HCT116 (cell line): Measurements from ENCODE around the gene C19orf18. TPM values are rescaled to one million over a fixed set of nuclear protein-coding genes. Genes with fewer than 3 reads are reported as not detected.

Experiments
- ATAC-seq: fragments of 200-7000 bp; cut with Tn5 transposase; 2 replicates; pipeline ENCODE4 v1.9.1; 2020; ENCODE audit warnings: mild to moderate bottlenecking, moderate library complexity
- BruUV-seq: library from RNA; stranded (reverse); fragments of 400-500 nt; replicated peaks from 2 replicates; lab custom pipeline; 2021; lab: Mats Ljungman, UMichigan
- CTCF ChIA-PET: fragments of 300-600 bp; sonication (Branson Sonifier 250); formaldehyde crosslinking; loops from one replicate; lab custom pipeline; 2021; ENCODE audit warnings: antibody characterized with exemption; lab: Charles Lee
- POLR2A ChIA-PET: fragments of 300-600, 350-600 bp; sonication (Branson Sonifier 250); formaldehyde crosslinking; loops from one replicate; lab custom pipeline; 2021; ENCODE audit warnings: antibody characterized with exemption; lab: Charles Lee
- RAD21 ChIA-PET, 2 experiments: fragments of 300-600 bp; sonication (Branson Sonifier 250); formaldehyde crosslinking; loops; one replicate each; lab custom pipeline; 2023; ENCODE audit warnings: low total read pairs in 2 of 2; ENCODE audit not compliant: uncharacterized antibody in 2 of 2, unreplicated experiment in 2 of 2, low non-redundant PET in 1 of 2; lab: Charles Lee
- DNase-seq: peaks from one replicate; pipeline ENCODE4 v3.0.0-alpha.2; 2010; ENCODE audit warnings: low read depth, low spot score
- H2AFZ ChIP-seq: fragments of 200-600 bp; shearing (Covaris generic), sonication (generic); 2 replicates; pipeline ENCODE4 v1.6.1; 2017; ENCODE audit warnings: low read depth, mixed run types, mixed read lengths, antibody characterized with exemption, low read length; ENCODE audit not compliant: poor library complexity, severe bottlenecking
- H3K27ac ChIP-seq: 2 replicates; pipeline ENCODE4 v1.5.1; 2012; ENCODE audit warnings: low read depth, low read length
- H3K27me3 ChIP-seq: fragments of 200-600 bp; sonication (generic); 2 replicates; pipeline ENCODE4 v1.6.1; 2016; ENCODE audit warnings: mixed run types, low read length, mixed read lengths; ENCODE audit not compliant: insufficient read depth
- H3K36me3 ChIP-seq, 2 experiments: fragments of 200-500 bp in 1 of 2; fragments of 200-600 bp in 1 of 2; sonication (Bioruptor generic) in 1 of 2; sonication (generic) in 1 of 2; 2 replicates each; pipeline versions ENCODE4 v1.5.1 to v1.6.1; 2014 to 2016; ENCODE audit warnings: low read length in 2 of 2, inconsistent platforms in 1 of 2, mixed read lengths in 1 of 2, mixed run types in 1 of 2; ENCODE audit not compliant: insufficient read depth in 2 of 2, control insufficient read depth in 1 of 2
- H3K4me1 ChIP-seq, 2 experiments: fragments of 200-600 bp in 1 of 2; sonication (generic) in 1 of 2; 2 replicates each; pipeline versions ENCODE4 v1.5.1 to v1.6.1; 2012 to 2017; ENCODE audit warnings: low read length in 2 of 2, inconsistent platforms in 1 of 2, mild to moderate bottlenecking in 1 of 2, mixed read lengths in 1 of 2, mixed run types in 1 of 2, moderate library complexity in 1 of 2; ENCODE audit not compliant: insufficient read depth in 2 of 2, control insufficient read depth in 1 of 2
- H3K4me2 ChIP-seq: fragments of 200-600 bp; sonication (generic); 2 replicates; pipeline ENCODE4 v1.6.1; 2017; ENCODE audit warnings: mixed run types, low read length, mixed read lengths
- H3K4me3 ChIP-seq, 2 experiments: fragments of 200-600 bp in 1 of 2; sonication (generic) in 1 of 2; replicated peaks in 1 of 2; 2 replicates each; pipeline ENCODE4 v1.5.1; 2011 to 2016; ENCODE audit warnings: low read length in 2 of 2, control low read depth in 1 of 2, low read depth in 1 of 2, mild to moderate bottlenecking in 1 of 2, mixed read lengths in 1 of 2, mixed run types in 1 of 2
- H3K79me2 ChIP-seq: fragments of 200-600 bp; sonication (generic); 2 replicates; pipeline ENCODE4 v1.6.1; 2017; ENCODE audit warnings: mild to moderate bottlenecking, mixed run types, low read length, moderate library complexity, mixed read lengths; ENCODE audit not compliant: insufficient read depth
- H3K9ac ChIP-seq: fragments of 200-600 bp; sonication (generic); 2 replicates; pipeline ENCODE4 v1.6.1; 2016; ENCODE audit warnings: low read length, mixed read lengths
- H3K9me2 ChIP-seq: fragments of 200-600 bp; sonication (generic), shearing (Covaris generic); 2 replicates; pipeline ENCODE4 v1.6.1; 2017; ENCODE audit warnings: mixed run types, mild to moderate bottlenecking, moderate library complexity; ENCODE audit not compliant: insufficient read depth
- H3K9me3 ChIP-seq, 2 experiments: fragments of 200-500 bp in 1 of 2; fragments of 200-600 bp in 1 of 2; sonication (Bioruptor generic) in 1 of 2; sonication (generic) in 1 of 2; 2 replicates each; pipeline ENCODE4 v1.6.1; 2014 to 2017; ENCODE audit warnings: low read length in 2 of 2, mixed read lengths in 2 of 2, inconsistent platforms in 1 of 2, low read depth in 1 of 2, mild to moderate bottlenecking in 1 of 2, mixed run types in 1 of 2, moderate library complexity in 1 of 2; ENCODE audit not compliant: control insufficient read depth in 1 of 2, insufficient read depth in 1 of 2
- H4K20me1 ChIP-seq: fragments of 200-600 bp; sonication (generic), shearing (Covaris generic); 2 replicates; pipeline ENCODE4 v1.6.1; 2017; ENCODE audit warnings: mixed run types, mild to moderate bottlenecking, moderate library complexity; ENCODE audit not compliant: insufficient read depth
- CBX3 ChIP-seq: IDR thresholded peaks from 2 replicates; pipeline ENCODE4 v1.6.1; 2012; ENCODE audit warnings: low read depth
- CEBPB ChIP-seq: IDR thresholded peaks from 2 replicates; pipeline ENCODE4 v1.6.1; 2012; ENCODE audit warnings: low read depth
- EGR1 ChIP-seq: IDR thresholded peaks from 2 replicates; pipeline ENCODE4 v1.6.1; 2012; ENCODE audit warnings: low read depth
- ELF1 ChIP-seq: IDR thresholded peaks from 2 replicates; pipeline ENCODE4 v1.6.1; 2012; ENCODE audit warnings: low read depth, borderline replicate concordance
- FOSL1 ChIP-seq: IDR thresholded peaks from 2 replicates; pipeline ENCODE4 v1.6.1; 2012; ENCODE audit warnings: low read depth
- JUND ChIP-seq: IDR thresholded peaks from 2 replicates; pipeline ENCODE4 v1.6.1; 2012
- POLR2AphosphoS5 ChIP-seq: IDR thresholded peaks from 2 replicates; pipeline ENCODE4 v1.6.1; 2011; ENCODE audit warnings: mild to moderate bottlenecking, low read depth, low read length, moderate library complexity
- RAD21 ChIP-seq: IDR thresholded peaks from 2 replicates; pipeline ENCODE4 v1.6.1; 2012; ENCODE audit warnings: low read depth, mild to moderate bottlenecking
- SIN3A ChIP-seq: IDR thresholded peaks from 2 replicates; pipeline ENCODE4 v1.6.1; 2012; ENCODE audit warnings: low read depth
- SRF ChIP-seq: IDR thresholded peaks from 2 replicates; pipeline ENCODE4 v1.6.1; 2012; ENCODE audit warnings: low read depth
- ZFX ChIP-seq: fragments of 450-650 bp; IDR thresholded peaks from 2 replicates; pipeline ENCODE4 v1.6.1; 2017
- ZNF274 ChIP-seq: fragments of 200-500 bp; sonication (Bioruptor generic); IDR thresholded peaks from 2 replicates; pipeline ENCODE4 v1.6.1; 2014; ENCODE audit warnings: mild to moderate bottlenecking, low read depth, low read length, inconsistent platforms
- intact Hi-C: fragments of 100-400 bp; cut with micrococcal nuclease; formaldehyde crosslinking; loops from 2 replicates; pipeline ENCODE4 v1.10.0; 2022
- total RNA-seq: library from RNA; stranded (reverse); gene quantifications from one replicate; pipeline ENCODE4 v1.2.1, GENCODE V29; 2021; ENCODE audit not compliant: unreplicated experiment
- TF ChIP-seq, protein P1 (sequence below): IDR thresholded peaks from 2 replicates; pipeline ENCODE4 v1.6.1; 2012
- TF ChIP-seq, protein P2 (sequence below): IDR thresholded peaks from 2 replicates; pipeline ENCODE4 v1.6.1; 2011; ENCODE audit warnings: mild to moderate bottlenecking, low read length, moderate library complexity; ENCODE audit not compliant: insufficient replicate concordance; ENCODE audit errors: extremely low read depth
- TF ChIP-seq, protein P3 (sequence below): IDR thresholded peaks from 2 replicates; pipeline ENCODE4 v1.6.1; 2012; ENCODE audit warnings: low read depth
- TF ChIP-seq, protein P4 (sequence below), 3 experiments: fragments of 200-600 bp in 1 of 3; sonication (generic) in 1 of 3; IDR thresholded peaks in 2 of 3; conservative IDR thresholded peaks in 1 of 3; 2 replicates each; pipeline ENCODE4 v1.5.1; 2012 to 2017; ENCODE audit warnings: low read depth in 2 of 3, low read length in 2 of 3, antibody characterized with exemption in 1 of 3, borderline replicate concordance in 1 of 3, control low read depth in 1 of 3, mild to moderate bottlenecking in 1 of 3, mixed read lengths in 1 of 3, mixed run types in 1 of 3, moderate library complexity in 1 of 3; ENCODE audit not compliant: insufficient read depth in 1 of 3
- TF ChIP-seq, protein P5 (sequence below): IDR thresholded peaks from 2 replicates; pipeline ENCODE4 v1.6.1; 2012

The C19orf18 gene
- total RNA-seq, 1 experiment from 2014 or later, result not detected

DNA sequence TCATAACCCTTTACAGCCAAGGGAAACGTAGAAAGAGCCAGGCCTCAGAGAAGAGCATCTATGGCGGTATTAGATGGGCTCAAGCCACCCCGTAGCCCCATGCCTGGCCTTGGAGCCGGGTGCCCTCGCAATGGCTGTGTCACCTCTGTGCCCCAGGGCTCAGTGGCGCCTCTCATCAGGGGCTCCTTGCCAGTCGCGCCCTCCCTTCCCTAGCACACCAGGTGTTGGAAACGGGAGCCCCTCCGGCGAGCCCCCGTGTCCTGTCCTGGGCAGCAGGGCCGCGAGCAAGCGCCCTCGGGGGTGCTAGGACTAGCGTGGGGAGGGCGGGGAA, 27.3 kb downstream of the C19orf18 start:
- Histone ChIP-seq H3K36me3 (no peaks in the 10 kb centered on the region), H3K9me2 (no peaks in the 10 kb centered on the region), H3K4me2 (no peak overlapping the region), H3K4me3 (no peak overlapping the region), H3K27ac (no peak overlapping the region), H4K20me1 (no peaks in the 10 kb centered on the region), H2AFZ (no peak overlapping the region), H3K79me2 (no peaks in the 10 kb centered on the region), H3K9ac (no peak overlapping the region), H3K4me1 (no peaks in the 10 kb centered on the region), H3K27me3 (no peaks in the 10 kb centered on the region), H3K9me3 (peaks cover under 1 to 23% of the 10 kb centered on the region in 2 experiments; a peak in 2 of 4 replicates)
- intact Hi-C loops, result no loop called here
- ChIA-PET RAD21 (no interaction called here), POLR2A (no interaction called here), CTCF (no interaction called here)
- no TSS peak for BruUV-seq
- TF ChIP-seq CEBPB, result no peak
- TF ChIP-seq, protein P1, sequence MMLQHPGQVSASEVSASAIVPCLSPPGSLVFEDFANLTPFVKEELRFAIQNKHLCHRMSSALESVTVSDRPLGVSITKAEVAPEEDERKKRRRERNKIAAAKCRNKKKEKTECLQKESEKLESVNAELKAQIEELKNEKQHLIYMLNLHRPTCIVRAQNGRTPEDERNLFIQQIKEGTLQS, result no peak
- no peak for TF ChIP-seq SRF
- TF ChIP-seq, protein P2, sequence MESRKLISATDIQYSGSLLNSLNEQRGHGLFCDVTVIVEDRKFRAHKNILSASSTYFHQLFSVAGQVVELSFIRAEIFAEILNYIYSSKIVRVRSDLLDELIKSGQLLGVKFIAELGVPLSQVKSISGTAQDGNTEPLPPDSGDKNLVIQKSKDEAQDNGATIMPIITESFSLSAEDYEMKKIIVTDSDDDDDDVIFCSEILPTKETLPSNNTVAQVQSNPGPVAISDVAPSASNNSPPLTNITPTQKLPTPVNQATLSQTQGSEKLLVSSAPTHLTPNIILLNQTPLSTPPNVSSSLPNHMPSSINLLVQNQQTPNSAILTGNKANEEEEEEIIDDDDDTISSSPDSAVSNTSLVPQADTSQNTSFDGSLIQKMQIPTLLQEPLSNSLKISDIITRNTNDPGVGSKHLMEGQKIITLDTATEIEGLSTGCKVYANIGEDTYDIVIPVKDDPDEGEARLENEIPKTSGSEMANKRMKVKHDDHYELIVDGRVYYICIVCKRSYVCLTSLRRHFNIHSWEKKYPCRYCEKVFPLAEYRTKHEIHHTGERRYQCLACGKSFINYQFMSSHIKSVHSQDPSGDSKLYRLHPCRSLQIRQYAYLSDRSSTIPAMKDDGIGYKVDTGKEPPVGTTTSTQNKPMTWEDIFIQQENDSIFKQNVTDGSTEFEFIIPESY, result no peak
- TF ChIP-seq SIN3A, result no peak
- TF ChIP-seq, protein P3, sequence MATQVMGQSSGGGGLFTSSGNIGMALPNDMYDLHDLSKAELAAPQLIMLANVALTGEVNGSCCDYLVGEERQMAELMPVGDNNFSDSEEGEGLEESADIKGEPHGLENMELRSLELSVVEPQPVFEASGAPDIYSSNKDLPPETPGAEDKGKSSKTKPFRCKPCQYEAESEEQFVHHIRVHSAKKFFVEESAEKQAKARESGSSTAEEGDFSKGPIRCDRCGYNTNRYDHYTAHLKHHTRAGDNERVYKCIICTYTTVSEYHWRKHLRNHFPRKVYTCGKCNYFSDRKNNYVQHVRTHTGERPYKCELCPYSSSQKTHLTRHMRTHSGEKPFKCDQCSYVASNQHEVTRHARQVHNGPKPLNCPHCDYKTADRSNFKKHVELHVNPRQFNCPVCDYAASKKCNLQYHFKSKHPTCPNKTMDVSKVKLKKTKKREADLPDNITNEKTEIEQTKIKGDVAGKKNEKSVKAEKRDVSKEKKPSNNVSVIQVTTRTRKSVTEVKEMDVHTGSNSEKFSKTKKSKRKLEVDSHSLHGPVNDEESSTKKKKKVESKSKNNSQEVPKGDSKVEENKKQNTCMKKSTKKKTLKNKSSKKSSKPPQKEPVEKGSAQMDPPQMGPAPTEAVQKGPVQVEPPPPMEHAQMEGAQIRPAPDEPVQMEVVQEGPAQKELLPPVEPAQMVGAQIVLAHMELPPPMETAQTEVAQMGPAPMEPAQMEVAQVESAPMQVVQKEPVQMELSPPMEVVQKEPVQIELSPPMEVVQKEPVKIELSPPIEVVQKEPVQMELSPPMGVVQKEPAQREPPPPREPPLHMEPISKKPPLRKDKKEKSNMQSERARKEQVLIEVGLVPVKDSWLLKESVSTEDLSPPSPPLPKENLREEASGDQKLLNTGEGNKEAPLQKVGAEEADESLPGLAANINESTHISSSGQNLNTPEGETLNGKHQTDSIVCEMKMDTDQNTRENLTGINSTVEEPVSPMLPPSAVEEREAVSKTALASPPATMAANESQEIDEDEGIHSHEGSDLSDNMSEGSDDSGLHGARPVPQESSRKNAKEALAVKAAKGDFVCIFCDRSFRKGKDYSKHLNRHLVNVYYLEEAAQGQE, result no peak
- TF ChIP-seq EGR1, result no peak
- TF ChIP-seq, protein P4, sequence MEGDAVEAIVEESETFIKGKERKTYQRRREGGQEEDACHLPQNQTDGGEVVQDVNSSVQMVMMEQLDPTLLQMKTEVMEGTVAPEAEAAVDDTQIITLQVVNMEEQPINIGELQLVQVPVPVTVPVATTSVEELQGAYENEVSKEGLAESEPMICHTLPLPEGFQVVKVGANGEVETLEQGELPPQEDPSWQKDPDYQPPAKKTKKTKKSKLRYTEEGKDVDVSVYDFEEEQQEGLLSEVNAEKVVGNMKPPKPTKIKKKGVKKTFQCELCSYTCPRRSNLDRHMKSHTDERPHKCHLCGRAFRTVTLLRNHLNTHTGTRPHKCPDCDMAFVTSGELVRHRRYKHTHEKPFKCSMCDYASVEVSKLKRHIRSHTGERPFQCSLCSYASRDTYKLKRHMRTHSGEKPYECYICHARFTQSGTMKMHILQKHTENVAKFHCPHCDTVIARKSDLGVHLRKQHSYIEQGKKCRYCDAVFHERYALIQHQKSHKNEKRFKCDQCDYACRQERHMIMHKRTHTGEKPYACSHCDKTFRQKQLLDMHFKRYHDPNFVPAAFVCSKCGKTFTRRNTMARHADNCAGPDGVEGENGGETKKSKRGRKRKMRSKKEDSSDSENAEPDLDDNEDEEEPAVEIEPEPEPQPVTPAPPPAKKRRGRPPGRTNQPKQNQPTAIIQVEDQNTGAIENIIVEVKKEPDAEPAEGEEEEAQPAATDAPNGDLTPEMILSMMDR (IDR thresholded peaks at IDR 0.05 in 2 of 3, conservative IDR thresholded peaks at IDR 0.05 in 1 of 3; ENCODE audit: borderline replicate concordance in 1 of 3, insufficient read depth in 1 of 3, low read depth in 2 of 3, low read length in 2 of 3), result no peak
- no peak for TF ChIP-seq ZNF274
- TF ChIP-seq POLR2AphosphoS5, result no peak
- TF ChIP-seq CBX3, result no peak
- no peak for TF ChIP-seq FOSL1
- no peak for TF ChIP-seq RAD21
- no peak for TF ChIP-seq ELF1
- TF ChIP-seq JUND, result no peak
- no peak for TF ChIP-seq ZFX
- TF ChIP-seq, protein P5, sequence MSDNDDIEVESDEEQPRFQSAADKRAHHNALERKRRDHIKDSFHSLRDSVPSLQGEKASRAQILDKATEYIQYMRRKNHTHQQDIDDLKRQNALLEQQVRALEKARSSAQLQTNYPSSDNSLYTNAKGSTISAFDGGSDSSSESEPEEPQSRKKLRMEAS, result no peak
- ATAC-seq, result no peak
- DNase-seq, result no peak
